H4 (cell line): ENCODE data around the gene CHMP6. TPM values are rescaled to one million over a fixed set of nuclear protein-coding genes. Genes with fewer than 3 reads are reported as not detected.

Experiments used
- DNase-seq: peaks from one replicate; pipeline ENCODE4 v3.0.0-alpha.2; 2015; ENCODE audit warnings: low spot score
- total RNA-seq: library from RNA; depleted of rRNA; stranded (reverse); fragments of >200 nt; shearing (Covaris generic); gene quantifications from 2 replicates; pipeline ENCODE4 v1.2.3, GENCODE V29; 2014

Gene CHMP6
- total RNA-seq, 1 experiment from 2014 or later, result 21.4 TPM

GRCh38 chr17:80992077-80992947 lies 671 bp downstream of the CHMP6 start:
- DNase-seq, result no peak

DNA sequence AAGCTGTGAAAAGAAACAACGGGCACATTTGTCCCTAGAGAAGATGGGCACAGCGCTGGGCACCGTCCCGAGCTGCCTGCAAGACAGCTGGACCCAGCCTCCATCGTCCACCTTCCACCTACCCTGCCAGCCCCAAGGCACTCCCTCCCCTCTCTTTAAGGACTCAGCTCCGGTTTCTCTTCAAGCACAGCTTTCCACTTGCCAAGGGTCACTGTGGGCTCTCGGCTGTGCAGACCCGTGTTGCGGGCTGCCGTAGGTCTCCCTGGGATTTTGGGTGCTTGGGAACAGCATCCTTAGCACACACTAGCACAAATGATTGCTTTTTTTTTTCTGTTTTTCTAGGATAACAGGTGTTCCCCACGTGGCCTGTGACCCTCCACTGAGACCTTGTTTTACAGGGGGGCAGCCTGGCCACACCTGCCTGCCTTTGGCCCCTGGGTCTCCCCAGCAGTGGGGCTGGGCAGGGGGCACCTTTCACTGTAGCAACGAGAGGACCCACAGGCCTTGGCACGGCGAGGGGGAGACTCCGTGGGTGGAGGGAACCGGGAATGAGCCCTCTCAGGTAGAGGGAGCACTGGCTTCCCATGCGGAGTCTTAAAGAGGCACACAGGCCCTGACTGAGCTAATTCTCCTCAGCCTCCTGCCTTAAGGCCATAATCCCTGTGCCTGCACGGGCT lies 1.4 kb downstream of the CHMP6 start:
- DNase-seq, result no peak

DNA sequence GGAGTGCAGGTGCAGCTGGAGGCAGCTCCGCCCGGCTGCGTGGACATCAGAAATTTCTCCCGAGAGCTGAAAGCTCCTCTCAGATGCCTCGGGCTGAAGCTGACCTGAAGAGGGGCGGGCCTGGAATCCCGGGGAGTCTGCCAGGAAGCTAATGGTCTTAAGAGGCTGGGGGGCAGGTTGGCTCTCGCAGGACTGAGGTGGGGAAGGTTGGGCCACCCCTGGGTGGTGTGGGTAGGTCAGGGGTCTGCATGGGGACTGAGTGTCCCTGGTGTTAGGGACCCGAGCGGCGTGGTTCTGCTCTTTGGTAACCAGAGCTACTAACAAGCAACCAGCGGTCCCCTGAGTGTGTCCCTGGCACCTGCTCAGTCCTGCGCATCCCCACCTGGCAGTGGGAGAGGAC lies 3.5 kb downstream of the CHMP6 start:
- DNase-seq, result no peak

DNA sequence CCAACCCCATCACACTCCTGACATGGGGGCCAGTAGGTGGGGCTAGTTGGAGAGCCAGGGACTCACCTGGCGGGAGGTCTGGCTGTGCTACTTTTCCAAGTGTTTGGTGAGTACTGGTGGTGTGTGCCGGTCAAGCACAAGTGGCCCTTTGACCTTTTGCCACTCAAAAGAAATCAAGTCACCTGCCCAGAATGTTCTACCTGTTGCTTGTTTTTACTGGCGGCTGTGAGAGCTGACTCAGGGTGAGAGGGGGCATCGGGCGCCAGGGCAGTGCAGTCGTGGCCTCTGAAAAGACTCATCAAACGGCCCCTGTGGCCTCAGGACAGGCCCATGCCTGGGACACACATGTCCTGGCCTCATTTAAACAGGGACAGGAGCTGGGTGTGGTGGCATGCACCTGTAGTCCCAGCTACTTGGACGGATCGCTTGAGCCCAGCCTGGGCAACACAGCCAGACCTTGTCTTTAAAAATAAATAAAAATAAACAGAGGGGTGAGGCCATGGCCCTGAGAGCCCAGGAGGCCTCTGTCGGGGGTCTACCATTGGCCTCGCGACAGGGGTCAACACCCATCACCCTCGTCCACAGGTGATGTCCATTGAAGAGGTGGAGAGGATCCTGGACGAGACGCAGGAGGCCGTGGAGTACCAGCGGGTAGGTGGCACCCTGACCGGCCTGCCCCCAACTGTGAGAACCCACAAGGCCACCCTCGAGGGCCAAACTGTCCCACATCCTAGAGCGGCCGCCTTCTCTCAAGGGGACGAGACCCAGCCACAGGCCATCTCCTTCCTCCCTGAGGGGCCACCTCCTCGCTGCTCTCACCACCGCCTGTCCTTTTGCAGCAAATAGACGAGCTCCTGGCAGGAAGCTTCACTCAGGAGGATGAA lies 5.0 kb downstream of the CHMP6 start:
- no peak for DNase-seq

GRCh38 chr17:80997424-80998117 lies 5.9 kb downstream of the CHMP6 start:
- DNase-seq, result peak; percentile 83

GRCh38 chr17:80998118-80998747 lies 6.6 kb downstream of the CHMP6 start:
- no peak for DNase-seq

DNA sequence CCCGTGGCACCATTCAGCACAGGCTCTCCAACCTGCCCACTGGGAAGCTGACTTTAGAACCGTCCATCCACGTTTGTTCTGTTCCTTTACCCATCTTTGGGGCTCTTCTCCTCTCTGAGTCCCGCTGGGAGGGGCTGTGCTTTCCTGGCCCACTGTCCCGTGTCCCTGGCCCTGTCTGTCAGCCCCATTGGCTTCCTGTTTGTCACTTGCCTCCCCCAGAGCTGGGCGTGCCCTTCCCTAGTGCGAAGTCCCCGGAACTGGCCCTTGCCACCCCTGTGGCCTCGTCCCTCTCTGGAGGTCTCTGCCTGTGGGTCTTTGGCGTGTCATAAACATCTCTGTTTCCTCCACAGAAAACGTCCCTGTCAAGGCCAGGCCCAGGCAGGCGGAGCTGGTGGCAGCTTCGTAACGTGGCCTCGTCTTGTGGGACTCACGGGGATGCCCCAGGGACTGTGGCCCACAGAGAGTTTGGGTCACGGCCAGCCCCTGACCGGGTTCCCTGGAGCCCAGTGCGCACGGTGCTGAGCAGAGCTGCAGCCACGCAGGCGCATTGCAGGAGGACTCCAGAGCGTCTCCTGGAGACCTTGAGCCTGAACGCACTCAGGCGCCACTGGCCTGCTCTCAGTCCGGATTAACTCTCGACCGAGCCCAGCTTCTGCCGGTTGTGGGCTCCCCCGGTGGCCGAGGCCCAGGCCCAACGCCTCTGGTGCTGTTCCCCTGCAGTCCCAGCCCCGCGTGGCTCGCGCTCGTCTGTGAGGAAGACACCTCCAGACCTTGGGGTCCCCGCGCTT lies 7.3 kb downstream of the CHMP6 start:
- DNase-seq, result no peak

DNA sequence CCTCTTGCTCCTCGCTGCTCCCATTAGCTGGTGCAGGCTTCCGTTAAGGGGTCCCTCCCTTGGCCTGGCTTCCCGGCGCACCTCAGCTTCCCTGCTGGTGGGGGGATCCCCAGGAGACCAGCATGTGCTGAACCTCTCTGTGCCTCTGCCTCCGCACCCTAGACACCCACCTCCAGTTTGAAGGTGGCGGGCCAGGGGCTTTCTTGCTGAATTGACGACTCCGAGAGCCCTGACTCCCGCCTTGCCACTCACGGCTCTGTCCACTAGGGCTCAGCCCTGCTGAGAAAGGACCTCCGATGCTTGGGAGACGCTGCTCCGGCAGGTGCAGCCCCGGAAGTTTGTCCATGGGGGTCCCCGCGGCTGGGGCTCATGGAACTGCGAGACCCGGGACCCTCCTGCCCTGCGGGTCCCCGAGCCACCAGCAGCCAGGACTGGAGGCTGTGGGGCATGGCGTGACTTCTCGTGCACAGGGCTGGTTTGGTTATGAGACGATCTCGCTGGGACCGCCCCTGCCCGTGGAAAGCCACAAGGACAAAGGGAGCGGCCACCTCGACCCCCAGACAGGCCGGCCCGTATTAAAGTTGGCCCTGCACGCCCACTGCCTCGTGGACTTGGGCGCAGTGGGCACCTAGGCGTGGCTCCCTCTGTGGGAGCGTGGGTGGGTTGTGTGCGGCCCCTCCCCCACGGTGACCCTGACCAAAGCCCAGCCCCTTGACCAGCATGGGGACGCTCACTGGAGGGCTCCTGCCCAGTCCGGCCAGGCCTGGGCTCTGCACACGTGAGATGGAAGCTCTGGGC lies 8.1 kb downstream of the CHMP6 start:
- DNase-seq, result no peak

- DNase-seq, result no peak
Measured at GRCh38 chr17:81000334-81000630, 8.6 kb downstream of the CHMP6 start.

- DNase-seq, result no peak
Measured at GRCh38 chr17:81000631-81001357, 9.2 kb downstream of the CHMP6 start.

GRCh38 chr17:81002013-81002384 lies 10.4 kb downstream of the CHMP6 start:
- no peak for DNase-seq

- DNase-seq, result peak; percentile 86
Measured at GRCh38 chr17:81002409-81003361, 11.0 kb downstream of the CHMP6 start.

DNA sequence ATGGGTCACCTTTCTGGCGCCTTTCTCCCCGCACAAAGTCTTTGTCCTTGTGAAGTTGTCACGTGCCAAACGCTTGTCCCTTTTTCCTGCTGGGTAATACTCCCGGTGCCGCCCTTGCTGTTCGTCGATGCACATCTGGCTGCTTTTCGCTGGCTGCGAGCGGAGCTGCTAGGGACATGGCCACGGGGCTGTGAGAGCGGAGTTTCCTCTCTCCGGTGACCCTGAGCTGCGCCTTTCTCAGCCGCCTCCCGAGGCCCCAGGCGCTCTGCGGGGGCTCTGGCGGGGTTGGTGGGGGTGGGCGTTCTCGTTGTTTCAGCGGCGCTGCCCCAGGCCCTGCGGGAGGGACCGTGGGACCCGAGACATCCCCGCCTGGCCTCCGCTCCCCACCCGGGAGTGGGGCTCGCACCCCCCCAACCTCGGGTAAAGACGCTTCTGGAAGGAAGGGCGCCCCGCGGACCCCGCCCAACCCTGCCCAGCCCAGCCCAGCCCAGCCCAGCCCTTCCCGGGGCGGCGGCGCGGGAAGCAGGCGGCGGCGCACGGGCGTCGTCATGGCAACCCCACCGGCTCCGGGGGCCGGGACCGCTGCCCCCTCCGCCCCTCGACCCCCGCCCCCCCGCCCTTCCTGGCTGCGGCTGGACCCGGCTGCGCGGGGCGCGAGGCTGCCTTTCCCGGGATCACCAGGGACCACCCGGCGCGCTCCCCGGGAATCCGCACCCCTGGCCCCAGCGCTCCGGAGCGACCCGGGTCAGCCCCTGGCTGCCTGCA lies 12.3 kb downstream of the CHMP6 start:
- DNase-seq, result no peak

DNA sequence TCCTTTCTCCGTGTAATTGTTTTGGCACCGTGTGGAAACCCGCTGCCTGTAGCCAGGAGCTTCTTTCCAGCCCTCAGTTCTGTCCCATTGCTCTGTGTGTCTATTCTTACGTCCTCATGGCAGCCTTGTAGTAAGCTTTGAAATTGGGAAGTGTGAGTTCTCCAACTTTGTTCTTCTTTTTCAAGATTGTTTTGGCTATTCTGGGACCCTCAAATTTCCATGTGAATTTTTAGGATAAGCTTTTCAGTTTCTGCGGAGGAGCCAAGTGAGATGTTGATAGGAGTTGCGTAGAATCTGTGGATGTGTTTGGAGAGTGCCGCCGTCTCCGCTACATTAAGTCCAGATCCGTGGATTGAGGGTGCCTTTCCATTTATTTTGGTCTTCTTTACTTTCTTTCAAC lies 15.2 kb downstream of the CHMP6 start:
- no peak for DNase-seq

- DNase-seq, result no peak
Measured at GRCh38 chr17:81008140-81008539, 16.5 kb downstream of the CHMP6 start.

GRCh38 chr17:81009136-81009535 lies 17.5 kb downstream of the CHMP6 start:
- no peak for DNase-seq

DNA sequence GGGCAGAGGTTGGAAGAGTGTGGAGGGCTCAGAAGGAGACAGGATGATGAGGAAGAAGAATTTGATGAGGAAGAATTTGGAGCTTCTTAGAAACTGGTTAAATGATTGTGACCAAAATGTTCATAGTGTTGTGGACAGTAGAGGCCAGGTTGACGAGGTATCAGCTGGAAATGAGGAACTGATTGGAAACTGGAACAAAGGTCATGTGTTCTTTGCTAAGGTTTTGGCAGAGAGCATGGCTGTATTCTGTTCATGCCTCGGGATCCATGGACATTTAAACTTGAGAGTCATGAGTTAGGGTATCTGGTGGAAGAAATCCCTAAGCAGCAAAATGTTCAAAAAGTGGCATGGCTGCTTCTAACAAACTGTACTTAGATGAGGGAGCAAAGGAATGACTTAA lies 19.3 kb downstream of the CHMP6 start:
- no peak for DNase-seq
